LNCAP (cell line): ENCODE data around the gene TENM4.

Source experiments
- TF ChIP-seq, protein P1 (sequence below): fragments of 450-650 bp; IDR thresholded peaks from 2 replicates; pipeline ENCODE4 v1.5.1; 2017; ENCODE audit warnings: mild to moderate bottlenecking

Gene TENM4

DNA sequence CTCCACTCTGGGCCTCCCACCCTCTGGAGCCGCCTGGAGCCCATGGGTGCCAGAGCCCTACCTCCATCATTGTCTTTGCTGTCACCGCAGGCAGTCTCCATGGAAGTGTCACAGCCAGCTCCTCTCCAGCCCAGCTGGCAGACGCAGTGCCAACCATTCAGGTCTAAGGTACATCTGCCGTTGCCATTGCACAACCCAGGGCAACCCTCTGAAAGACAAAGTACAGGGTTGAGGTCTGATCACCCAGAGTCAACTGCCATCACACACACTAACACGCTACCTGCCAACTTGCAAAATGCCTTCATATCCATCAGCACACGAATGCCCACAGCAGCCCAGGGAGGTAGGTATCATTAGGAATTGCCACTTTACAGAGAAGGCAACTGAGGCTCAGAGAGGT lies 669.9 kb downstream of the TENM4 start:
- TF ChIP-seq, protein P1, sequence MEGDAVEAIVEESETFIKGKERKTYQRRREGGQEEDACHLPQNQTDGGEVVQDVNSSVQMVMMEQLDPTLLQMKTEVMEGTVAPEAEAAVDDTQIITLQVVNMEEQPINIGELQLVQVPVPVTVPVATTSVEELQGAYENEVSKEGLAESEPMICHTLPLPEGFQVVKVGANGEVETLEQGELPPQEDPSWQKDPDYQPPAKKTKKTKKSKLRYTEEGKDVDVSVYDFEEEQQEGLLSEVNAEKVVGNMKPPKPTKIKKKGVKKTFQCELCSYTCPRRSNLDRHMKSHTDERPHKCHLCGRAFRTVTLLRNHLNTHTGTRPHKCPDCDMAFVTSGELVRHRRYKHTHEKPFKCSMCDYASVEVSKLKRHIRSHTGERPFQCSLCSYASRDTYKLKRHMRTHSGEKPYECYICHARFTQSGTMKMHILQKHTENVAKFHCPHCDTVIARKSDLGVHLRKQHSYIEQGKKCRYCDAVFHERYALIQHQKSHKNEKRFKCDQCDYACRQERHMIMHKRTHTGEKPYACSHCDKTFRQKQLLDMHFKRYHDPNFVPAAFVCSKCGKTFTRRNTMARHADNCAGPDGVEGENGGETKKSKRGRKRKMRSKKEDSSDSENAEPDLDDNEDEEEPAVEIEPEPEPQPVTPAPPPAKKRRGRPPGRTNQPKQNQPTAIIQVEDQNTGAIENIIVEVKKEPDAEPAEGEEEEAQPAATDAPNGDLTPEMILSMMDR: no peak

- TF ChIP-seq, protein P1: no peak
These were observed 671.9 kb downstream of the TENM4 start for GRCh38 chr11:78768971-78769370.

DNA sequence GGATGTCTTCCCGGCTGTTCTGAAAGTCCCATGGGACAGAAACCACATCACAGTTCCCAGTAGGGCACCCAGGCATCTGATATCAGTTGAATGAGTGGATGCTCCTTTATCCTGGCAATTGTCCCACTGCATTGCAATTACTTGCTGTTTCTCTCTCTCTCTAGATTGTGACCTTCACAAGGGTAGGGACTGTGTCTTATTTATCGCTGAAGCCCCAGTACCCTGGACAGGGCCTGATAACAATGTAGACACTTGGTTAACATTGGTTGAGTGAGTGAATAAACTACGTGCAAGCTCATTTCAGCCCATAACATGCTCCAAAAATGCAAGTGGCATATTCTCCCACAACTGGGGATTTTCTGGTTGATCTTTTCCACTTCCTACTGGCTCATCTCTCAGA lies 672.5 kb downstream of the TENM4 start:
- TF ChIP-seq, protein P1: no peak

- TF ChIP-seq, protein P1: no peak
These were observed 673.5 kb downstream of the TENM4 start for GRCh38 chr11:78767027-78767932.

DNA sequence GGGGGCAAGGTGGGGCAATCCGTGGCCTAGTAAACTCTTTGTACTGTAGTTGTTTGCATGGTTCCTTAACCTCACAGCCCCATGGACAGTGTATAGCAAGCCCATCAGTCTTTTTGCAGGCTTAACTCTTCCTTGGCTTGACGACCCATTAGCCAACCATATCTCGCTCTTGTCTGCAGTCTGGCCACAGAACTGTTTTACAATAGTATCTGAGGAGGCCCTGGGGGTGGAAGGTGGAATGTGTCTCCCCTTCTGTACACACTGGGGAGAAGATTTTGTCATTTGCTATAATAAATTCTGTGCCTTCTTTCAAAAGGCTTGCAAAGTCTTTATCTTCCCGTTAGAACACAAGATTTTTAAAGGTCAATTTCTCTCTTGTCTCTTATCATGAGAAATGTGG lies 675.9 kb downstream of the TENM4 start:
- TF ChIP-seq, protein P1: no peak

DNA sequence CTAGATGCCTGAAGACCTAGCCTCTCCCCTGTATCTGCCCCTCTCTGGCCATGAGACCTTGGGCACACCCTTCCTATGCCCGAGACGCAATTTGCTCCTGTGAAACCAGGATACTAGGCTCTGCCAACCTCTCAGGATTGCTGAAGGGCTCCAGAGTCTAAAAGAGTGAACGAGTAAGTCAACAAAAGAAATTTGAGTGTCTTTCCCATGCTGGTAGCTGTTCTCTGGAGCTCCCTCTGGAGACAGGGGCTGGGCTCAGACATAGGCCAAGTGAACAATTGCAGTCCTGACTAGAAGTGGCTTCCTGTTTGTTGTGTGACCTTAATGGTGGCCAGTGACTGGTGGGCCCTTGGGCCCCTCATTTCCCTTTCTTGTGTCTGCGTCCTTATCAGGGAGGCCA lies 677.2 kb downstream of the TENM4 start:
- TF ChIP-seq, protein P1: no peak

DNA sequence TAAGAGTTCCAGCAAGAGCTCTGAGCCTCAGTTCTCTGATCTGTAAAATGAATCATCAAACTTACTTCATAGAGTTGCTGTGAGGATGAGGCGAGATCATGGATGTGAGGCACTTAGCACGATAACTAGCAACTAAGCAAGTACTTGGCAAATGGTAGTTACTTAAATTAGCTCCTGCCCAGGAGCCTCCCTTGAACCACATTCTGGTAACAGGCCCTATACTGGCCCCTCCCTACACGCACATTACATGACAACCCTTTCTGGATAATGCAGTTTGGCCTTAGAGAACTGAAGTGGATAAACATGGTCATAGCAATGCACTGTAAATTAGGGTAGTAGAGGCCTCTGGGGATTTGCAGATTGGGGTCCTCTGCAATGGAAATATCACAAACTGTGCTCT lies 678.7 kb downstream of the TENM4 start:
- TF ChIP-seq, protein P1: no peak
